Right hindlimb (tissue), 1 donor: ENCODE data around the gene LHFPL3.
"Not testable (repeated sequence)": the region's sequence is repeated elsewhere in the genome, so short reads cannot be mapped to it uniquely, and the experiment has no call there.

Experiments
- DNase-seq: peaks from one replicate; pipeline ENCODE4 v3.0.0-alpha.2; 2018

LHFPL3 gene

DNA sequence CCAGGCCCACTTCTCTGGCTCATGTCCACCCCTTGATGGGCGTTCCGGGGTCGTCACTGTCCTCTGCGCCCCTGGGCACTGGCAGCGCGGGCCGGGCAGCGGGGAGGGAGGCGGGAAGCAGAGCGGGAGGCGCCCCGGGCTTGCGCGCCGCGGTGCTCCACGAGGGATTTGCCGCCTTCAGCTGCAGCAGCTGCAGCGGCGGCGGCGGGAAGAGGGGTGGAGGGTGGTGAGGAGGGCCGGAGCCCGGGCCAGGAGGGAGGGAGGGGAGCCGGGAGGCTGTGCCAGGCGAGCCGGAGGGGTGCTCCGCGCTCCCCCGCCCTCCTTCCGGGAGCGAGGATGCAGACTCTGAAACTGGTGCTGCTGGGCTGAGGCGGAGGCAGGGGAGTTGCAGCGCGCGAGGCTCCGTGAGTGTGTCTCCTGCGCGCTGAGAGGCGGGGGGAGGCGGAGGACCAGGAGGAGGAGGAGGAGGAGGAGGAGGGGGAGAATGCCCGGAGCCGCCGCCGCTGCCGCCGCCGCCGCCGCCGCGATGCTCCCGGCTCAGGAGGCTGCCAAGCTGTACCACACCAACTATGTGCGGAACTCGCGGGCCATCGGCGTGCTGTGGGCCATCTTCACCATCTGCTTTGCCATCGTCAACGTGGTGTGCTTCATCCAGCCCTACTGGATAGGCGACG, at the start of gene LHFPL3:
Gene LHFPL3 (plus strand): TSS at position 308 of the 674 bp plus-strand sequence.
- peak; percentile 25 for DNase-seq

DNA sequence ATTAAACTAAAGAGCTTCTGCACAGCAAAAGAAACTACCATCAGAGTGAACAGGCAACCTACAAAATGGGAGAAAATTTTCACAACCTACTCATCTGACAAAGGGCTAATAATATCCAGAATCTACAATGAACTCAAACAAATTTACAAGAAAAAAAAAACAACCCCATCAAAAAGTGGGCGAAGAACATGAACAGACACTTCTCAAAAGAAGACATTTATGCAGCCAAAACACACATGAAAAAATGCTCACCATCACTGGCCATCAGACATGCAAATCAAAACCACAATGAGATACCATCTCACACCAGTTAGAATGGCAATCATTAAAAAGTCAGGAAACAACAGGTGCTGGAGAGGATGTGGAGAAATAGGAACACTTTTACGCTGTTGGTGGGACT, 46.7 kb upstream of the LHFPL3 start:
- DNase-seq, result not testable (repeated sequence)

DNA sequence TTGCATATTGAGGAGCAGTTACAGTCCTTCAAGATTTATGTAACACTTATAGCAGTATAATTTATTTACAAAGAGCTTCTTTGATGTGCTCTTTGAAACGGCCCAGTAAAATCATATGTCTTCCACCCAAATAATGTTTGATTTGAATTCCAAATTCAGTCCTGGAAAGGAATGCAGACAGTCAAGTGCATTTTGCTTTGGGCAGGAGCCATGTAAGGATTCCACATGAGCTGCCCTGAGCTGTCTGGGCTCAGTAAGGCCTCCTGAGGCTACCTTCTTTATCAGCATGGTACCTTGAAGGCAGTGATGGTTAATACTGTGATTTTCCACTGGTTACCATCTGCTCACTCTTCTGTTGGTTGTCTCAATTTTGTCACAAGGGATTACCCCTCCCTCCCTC, 41.6 kb upstream of the LHFPL3 start:
- no peak for DNase-seq

DNA sequence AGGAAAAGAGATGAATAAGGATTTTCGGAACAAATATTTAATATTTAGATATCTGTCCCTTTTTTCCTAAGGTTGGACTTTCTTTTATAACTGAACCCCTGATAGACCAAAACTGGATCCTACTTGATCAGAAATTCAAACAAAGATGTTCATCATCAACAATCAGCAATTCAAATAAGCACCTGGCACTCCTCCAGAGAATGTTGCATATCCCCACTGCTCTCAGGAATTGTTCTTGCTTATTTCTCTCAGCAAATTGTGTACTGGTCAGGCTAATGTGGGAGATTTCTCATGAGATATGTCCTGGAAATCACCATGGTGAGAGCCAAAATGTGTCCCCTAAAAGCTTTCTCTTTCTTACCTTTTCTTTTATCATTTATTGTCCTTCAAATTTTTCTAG, 40.3 kb upstream of the LHFPL3 start:
- DNase-seq, result no peak

DNA sequence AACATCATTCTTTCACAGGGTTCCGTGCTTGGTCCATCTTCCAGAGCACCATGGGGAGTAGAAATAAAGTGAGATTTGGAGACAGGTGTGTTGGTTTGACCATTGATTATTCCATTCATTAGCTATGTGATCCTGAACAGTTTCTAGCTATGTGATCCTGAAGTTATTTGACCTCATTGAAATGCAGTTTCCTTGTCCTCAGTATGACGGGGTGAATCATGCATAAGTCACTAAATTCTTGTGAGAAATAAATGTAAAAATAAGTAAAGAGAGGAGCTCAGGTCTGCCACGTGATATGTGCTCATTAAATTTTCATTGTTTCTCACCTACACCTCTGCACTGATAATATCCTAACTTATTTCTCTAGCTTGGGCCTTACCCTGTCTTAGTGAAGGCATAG, 34.1 kb upstream of the LHFPL3 start:
- no peak for DNase-seq

DNA sequence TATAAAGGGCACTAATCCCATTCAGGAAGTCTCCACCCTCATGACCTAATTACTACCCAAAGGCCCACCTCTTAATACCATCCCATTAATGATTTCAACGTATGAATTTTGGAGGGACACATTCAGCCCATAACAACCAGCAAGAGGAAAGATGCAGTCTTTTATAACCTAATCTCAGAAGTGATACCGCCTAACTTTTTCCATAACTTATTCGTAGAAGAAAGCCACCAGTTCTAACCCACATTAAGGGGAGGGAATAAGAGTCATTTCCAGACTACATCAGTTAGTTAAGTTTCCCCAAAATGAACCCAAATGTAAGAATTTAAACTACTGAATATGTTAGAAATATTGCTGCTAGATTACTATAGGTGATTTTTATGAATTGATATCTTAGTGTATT, 32.1 kb upstream of the LHFPL3 start:
- DNase-seq, result no peak

DNA sequence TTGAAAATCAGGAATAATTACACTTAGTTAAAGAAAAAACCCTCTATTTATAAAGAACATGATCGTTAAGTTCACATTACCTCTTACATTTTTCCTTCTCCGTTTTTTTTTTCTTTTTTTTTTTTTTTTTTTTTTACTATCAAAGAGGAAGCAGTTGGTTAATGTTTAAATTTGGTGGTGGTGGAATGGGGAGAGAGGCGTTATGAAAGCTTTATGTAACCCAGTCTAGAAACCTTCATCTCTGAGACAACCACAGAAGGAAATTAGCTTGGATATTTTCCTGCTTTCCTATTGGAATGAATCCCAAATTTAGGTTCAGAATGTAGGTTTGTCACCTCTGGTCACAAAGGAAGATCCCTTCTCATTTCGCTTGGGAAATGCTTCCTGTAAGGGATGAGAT, 31.5 kb upstream of the LHFPL3 start:
- DNase-seq, result no peak

DNA sequence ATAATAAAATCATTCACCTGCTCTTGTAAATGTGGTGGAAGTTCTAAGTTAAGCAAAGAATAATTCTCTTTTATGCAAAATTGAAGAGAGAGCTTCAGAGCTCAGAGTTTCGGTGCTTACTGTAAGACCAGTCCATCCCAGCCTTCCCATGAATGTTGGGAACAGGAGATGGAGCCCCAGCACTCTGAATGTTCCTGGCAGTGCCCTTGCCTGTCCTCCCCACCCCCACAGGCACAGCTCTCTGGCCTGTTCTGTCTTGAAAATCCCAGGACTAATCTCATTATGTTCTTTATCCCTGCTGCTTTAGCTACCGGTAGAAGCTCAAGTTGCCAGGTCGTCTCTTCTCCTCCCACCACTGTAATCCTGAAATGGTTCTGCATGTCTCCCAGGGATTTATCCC, 29.1 kb upstream of the LHFPL3 start:
- no peak for DNase-seq

DNA sequence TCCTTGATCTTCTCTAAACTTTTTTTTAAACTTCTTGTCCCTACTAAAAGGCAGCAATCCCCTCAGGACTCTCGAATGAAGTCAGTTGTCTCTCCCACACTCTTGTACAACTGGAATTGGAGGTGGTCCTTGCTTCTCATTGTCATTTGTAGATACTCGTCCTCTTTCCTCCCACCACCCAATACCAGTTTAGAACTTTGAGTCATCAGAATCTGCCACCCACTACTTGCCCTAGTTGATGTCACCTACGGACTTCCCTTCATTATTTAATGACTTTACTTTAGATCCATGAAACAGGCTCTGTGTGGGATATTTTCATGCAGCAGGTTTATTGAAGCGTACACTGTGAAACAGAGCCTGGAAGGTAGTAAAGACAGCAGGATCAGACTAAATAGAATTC, 28.6 kb upstream of the LHFPL3 start:
- no peak for DNase-seq

DNA sequence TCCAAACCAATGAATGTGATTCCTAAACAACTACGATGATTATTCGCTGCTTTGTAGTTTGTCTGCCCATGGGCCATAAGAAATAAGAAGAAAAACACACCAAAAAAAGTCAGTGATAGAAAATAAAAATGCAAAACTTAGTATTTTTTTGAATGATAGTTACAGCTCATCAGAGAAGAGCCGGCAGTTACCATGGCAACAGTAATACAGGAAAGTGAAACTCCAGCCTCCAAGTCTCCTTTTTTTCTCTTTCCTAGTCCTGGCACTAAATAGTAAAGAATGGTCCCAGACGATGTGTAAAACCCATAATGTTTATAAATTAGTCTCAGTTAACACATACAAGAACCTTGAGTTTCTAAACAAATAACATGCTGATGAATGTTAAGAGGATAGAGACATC, 21.6 kb upstream of the LHFPL3 start:
- no peak for DNase-seq

DNA sequence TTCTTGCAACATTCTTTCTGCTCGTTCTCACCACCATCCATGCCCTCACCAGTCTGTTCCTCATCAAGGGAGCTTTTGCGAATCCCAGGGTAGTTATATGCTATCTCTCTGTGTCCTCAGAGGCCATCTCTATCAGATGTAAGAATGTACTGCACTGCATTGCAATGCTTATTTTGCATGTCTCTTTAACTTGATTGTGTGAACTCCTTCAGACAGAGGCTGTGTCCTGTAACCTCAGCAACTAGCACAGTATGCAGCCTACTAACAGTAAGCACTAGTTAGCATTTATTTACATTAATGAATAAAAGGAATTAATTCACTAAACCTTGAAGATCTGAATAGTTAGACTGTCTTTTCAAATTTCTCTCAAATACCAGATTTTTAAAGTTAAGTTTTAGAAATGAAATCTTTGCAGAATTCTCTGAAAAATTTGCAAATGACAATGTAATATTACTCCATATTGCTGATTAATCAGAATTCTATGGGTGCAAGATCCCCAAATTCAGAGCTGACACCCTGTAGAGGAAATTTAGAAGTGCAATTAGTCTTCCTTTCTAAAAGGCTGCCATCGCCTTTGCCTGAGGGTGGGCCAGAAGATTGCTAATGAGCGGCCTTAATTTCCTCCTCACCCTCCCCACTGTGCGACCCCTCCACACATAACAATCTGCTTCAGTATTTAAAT, 10.3 kb upstream of the LHFPL3 start:
- no peak for DNase-seq

DNA sequence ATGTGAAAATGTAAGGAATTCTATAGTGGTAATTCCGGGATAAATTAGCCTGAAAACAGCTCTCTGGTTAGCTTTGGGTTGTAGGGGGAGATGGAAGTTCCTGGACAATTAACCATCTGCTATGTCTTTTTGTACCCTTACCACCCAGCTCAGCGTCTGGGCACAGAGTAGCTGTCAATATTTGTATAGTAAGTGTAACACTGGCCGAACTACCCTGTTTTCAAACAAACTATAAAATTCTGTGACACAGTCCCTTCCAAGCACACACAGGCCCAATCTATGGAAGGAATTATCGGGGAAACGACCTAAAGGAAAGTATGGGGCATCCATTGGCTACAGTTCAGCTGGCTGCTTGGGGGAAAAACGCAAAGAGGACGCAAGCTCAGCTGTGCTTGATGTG, 869 bp upstream of the LHFPL3 start:
- DNase-seq, result no peak

DNA sequence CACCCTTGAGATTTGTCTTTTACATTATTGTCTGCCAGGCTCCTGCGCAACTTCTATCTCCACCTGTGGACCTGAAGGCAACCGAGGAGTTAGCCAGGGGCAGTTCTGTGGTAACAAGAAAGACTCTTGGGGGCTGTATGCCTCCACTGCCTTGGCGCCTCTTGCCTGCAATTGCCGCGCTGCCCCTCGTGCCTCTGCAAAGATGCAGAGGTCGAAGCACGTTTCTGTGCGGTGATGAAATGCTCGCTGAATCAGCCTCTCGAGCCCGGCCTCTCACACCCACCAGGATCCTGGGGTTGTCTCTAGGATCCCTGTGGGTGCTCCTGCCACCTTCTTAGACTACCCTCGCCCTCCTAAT, 486 bp upstream of the LHFPL3 start:
- no peak for DNase-seq

DNA sequence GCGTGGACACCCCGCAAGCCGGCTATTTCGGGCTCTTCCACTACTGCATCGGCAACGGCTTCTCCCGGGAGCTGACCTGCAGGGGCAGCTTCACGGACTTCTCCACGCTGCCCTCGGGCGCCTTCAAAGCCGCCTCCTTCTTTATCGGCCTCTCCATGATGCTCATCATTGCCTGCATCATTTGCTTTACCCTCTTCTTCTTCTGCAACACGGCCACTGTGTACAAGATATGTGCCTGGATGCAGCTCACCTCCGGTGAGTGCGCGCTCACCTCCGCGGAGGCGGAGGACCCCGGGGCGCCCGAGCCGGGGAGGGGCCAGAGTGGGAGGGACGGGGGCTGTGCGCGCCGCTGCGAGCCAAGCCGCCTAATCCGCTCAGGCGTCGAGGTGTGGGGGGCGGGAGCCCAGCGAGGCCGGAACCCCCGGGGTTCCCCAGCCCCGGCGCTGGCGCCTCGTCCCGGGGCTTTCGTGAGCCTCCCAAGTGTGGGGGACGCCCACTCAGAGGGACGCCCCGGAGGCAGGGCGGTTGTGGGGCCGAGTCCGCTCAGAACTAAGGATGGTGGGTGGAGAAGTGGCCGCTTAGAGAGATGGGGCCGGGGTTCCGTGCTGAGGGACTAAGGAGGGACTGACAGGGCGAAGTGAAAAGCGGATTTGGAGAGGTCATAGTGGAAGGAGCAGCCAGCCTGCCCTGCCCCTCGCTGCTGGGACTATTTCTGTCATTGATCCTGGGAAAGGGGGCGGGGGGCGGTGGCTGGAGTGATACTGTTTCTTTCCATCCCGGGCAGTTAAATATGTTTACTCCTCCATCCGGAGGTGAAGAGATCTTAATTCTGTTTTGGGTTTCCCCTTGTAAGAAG, 795 bp downstream of the LHFPL3 start:
- no peak for DNase-seq

DNA sequence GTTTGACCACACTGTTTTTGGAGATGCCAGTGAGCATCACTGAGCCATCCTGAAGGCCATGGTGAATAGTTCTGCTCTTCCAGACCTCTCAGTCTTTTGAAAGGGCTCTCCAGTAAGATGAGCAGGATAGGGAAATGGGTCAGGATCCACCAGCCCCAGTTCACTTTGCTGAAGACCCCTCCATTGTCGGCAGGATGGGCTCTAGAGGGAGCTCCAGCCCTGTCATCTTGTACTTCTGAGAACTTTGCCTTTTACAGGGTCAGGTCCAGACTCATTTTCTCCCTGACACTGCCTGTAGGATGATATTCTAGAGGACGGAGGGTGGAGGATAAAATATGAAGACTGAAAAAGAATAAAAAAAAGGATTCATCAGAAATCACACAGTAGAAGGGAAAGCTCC, 13.1 kb downstream of the LHFPL3 start:
- no peak for DNase-seq

DNA sequence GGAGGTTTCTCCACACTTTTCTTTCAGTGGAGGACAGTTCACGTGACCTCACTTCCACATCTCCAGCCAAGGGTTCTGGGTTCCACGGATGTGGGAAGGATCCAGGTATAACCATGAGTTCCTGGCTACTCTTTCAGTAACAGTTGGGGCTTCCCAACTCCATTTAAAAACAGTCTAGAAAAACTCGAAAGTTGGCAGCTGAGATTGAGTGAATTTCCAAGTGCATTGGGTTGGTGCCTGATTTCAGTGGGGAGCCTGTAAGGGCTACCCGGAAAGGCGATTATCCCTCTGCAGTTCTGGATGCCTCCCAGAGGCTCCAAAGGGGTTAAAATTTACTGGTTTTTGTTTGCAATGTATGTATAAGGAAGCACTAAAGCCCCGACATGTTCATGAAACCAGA, 24.3 kb downstream of the LHFPL3 start:
- DNase-seq, result no peak

DNA sequence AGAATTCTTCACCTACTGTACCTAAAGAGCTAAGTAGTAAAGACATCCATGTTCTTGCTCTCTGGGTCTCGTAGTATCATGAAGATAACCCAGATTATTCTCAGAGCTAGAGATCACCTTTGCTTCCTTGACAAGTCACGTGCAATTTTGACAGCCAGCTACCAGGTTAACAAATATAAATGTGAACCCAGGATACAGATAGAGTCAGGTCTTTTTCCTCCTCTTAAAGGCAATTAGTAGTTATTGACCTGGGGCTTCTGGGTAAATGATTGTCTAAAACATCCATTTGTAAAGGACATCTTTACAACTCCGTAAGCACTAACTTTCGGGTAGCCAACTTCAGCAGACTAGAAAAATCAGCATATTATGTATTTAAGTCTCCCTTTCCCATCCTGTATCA, 28.8 kb downstream of the LHFPL3 start:
- DNase-seq, result no peak

DNA sequence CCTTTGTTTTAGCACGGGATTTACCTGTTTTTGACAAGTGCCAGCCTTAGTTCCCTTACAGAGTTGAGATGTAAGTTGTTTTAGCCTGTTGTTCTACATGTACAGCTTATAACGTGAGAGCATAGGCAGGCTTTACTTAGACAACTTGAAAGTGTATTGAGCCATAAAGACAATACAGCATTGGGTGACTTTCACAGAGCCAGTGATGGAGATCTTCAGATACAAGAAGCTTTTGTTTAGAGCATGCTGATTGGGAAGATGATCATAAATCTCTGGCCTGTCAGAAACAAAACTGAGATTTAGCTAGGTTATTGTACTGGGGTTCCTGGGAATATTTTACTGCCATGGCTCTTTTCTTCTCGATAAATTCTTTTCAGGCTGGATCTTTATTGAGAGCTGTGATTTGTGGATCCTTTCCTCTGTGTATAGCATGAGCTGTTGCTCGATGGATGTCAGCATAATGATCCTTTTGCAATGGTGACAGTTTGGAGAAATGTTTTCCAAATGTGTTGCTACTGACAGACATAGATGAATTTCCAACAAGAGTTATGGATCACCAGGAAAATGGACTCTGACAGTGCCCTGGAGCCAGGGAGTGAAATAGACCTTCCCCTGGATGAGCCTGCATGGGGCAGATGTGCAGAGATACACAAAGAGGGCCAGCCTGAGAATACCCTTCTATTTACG, 30.2 kb downstream of the LHFPL3 start:
- DNase-seq, result no peak

DNA sequence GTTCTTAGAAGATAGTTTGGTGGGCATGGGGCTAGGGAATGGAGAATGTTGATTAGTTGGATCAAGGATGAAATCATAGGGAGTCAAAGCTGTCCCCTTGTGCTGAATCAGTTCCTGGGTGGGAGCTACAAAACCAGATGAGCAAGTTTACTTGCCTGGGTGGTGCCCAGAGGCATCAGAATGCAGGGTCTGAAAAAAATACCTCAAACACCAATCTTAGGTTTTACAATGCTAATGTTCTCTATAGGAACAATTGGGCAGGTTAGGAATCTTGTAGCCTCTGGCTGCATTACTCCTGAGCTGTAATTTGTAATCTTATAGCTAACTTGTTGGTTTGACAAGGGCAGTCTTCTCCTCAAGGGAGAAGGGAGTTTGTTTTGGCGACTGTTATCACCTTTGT, 34.4 kb downstream of the LHFPL3 start:
- no peak for DNase-seq

DNA sequence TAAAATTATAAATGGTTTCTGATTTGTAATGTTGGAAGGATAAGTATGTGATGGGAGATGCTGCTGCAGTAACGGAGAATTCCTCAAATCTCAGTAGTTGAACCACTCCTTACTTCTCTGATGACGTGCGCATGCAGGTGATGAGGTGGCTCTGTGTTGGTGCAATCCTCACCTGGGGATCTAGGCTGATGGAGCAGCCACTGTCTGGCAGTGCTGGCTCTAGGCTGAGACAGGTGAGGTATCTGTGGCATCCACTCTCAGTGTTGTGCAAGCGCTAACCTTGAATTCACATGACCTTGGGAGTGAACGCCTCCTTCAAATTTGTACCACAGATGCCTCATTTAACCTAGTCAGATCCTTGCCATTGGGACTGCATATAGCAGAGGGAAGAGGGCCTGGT, 35.0 kb downstream of the LHFPL3 start:
- no peak for DNase-seq

DNA sequence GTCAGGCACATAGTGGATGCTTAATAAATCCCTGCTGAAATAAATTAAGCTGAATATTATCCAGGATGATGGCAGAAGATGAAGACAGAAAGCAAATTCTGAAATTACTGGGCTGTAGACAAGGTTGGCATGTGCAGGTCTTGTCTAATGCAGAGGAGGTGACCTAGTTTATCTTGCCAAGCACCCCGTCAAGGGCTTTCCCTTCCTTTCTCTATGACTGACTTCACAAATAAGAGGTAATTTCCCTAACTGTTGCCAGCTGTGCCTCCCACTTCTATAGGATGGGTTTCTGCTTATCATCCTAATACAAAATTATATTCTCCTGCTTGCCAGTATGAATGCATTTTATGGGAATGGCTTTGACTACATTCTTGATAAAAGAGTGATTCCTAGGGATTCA, 38.0 kb downstream of the LHFPL3 start:
- DNase-seq, result no peak

DNA sequence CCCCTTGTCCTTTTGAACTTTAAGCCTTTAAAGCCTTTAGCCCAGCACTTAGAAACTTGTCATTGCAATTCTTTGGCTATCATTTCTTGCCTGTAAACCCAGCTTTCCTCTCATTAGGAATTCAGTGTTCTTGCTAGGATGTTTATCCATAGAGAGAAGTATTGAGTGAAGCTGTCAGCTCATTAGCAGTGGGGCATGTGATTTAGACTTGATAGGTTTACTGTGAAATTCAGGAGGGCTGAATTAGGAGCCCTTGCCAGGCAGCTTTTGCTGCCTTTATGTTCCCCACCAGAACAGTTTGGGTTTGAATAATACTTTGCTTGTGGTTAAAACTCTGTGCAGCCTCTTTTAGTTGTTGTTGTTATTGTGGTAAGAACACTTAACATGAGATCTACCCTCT, 39.5 kb downstream of the LHFPL3 start:
- no peak for DNase-seq

DNA sequence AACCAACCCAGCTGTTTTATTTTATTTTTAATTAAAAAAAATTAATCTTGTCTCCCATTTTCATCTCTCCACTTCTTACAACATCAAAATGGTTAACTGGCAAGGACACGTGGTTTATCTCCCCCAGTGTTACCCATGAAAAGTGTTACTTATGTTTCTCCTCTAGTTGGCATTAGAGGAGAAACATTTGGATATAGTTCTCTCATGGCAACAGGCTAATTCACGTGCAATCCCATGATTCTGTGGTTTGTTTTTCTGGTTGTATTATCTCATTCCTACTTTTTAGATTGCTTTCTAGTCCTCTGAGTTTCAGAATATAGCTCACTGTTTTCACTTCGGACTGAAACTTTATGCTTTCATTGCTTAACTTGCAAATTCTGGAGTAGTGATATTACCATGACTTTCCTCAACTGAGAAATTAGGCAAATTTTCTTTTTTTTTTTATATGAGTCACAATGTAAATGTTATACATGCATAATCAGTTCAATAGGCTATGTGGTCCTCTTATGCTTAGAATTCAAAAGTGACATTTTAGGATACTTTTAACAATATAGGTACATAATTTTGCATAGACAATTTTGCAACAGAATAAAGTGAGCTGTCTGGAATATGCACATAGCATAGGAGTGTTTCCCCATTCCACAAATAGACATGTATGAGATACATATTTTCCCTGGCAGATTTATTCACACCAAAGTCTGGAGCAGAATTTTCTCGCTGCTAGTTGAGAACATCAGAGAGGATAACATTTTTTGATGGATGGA, 43.0 kb downstream of the LHFPL3 start:
- DNase-seq, result no peak
